GM12878 (cell line): ENCODE data around the gene MSMB. TPM values are rescaled to one million over a fixed set of nuclear protein-coding genes. Genes with fewer than 3 reads are reported as not detected.
"Not testable (repeated sequence)": the region's sequence is repeated elsewhere in the genome, so short reads cannot be mapped to it uniquely, and the experiment has no call there.

ENCODE experiments used
- ATAC-seq: fragments of 200-7000 bp; cut with Tn5 transposase; 3 replicates; pipeline ENCODE4 v1.9.1; 2020; ENCODE audit warnings: mild to moderate bottlenecking, moderate library complexity
- BruUV-seq: library from RNA; stranded (reverse); fragments of 400-500 nt; replicated peaks from 2 replicates; lab custom pipeline; 2021; lab: Mats Ljungman, UMichigan
- CTCF ChIA-PET: fragments of 300-600 bp; sonication (Branson Sonifier 250); formaldehyde crosslinking; extraction: SDS; loops from one replicate; lab custom pipeline; 2021; ENCODE audit warnings: inconsistent platforms; lab: Yijun Ruan, JAX
- POLR2A ChIA-PET: fragments of 350-600 bp; formaldehyde crosslinking; extraction: SDS; loops from one replicate; lab custom pipeline; 2021; ENCODE audit warnings: inconsistent platforms; lab: Charles Lee
- RAD21 ChIA-PET: fragments of 300-600 bp; sonication (Branson Sonifier 250); formaldehyde crosslinking; loops from one replicate; lab custom pipeline; 2023; ENCODE audit warnings: antibody characterized with exemption; ENCODE audit not compliant: unreplicated experiment; lab: Charles Lee
- SMC1A ChIA-PET: fragments of 300-600 bp; sonication (Branson Sonifier 250); formaldehyde crosslinking; loops from one replicate; lab custom pipeline; 2023; ENCODE audit not compliant: unreplicated experiment, uncharacterized antibody; lab: Charles Lee
- DNase-seq: peaks from one replicate; pipeline ENCODE4 v3.0.0-alpha.2; 2011; ENCODE audit warnings: low read depth, low spot score
- FAIRE-seq: peaks from 3 replicates; lab custom pipeline; 2011; peaks lifted over from hg19 to GRCh38; lab: Jason Lieb, UNC
- H2AFZ ChIP-seq: 2 replicates; pipeline ENCODE4 v1.6.0; 2011; ENCODE audit warnings: low read depth, low read length, control low read depth; ENCODE audit not compliant: control insufficient read depth
- H3K27ac ChIP-seq: 2 replicates; pipeline ENCODE4 v1.5.1; 2011; ENCODE audit warnings: control low read depth; ENCODE audit not compliant: control insufficient read depth, insufficient read depth
- H3K27me3 ChIP-seq, 2 experiments: replicated peaks in 1 of 2; 2 replicates each; pipeline versions ENCODE4 v1.6.0 to v1.6.1; 2011; ENCODE audit warnings: low read length in 1 of 2; ENCODE audit not compliant: control insufficient read depth in 2 of 2, insufficient read depth in 2 of 2
- H3K36me3 ChIP-seq, 2 experiments: 2 replicates each; pipeline ENCODE4 v1.5.1; 2011; ENCODE audit warnings: low read length in 1 of 2; ENCODE audit not compliant: control insufficient read depth in 2 of 2, insufficient read depth in 2 of 2
- H3K4me1 ChIP-seq: 2 replicates; pipeline ENCODE4 v1.6.1; 2011; ENCODE audit warnings: mild to moderate bottlenecking, low read length, moderate library complexity, mixed read lengths; ENCODE audit not compliant: control insufficient read depth, insufficient read depth
- H3K4me2 ChIP-seq: 2 replicates; pipeline ENCODE4 v1.6.0; 2011; ENCODE audit warnings: control low read depth; ENCODE audit not compliant: control insufficient read depth, insufficient read depth
- H3K4me3 ChIP-seq: fragments of 200-600 bp; sonication (generic); 2 replicates; pipeline ENCODE4 v1.5.1; 2016
- H3K79me2 ChIP-seq: 2 replicates; pipeline ENCODE4 v1.6.0; 2011; ENCODE audit warnings: low read length; ENCODE audit not compliant: control insufficient read depth, insufficient read depth
- H3K9ac ChIP-seq: 2 replicates; pipeline ENCODE4 v1.8.0; 2011; ENCODE audit warnings: low read length, control low read depth, mixed read lengths; ENCODE audit not compliant: control insufficient read depth, insufficient read depth
- H3K9me3 ChIP-seq: replicated peaks from 3 replicates; pipeline ENCODE4 v1.5.1; 2011; ENCODE audit warnings: mild to moderate bottlenecking, low read length; ENCODE audit not compliant: control insufficient read depth, insufficient read depth
- H4K20me1 ChIP-seq: 2 replicates; pipeline ENCODE4 v1.6.0; 2011; ENCODE audit not compliant: control insufficient read depth, insufficient read depth
- CTCF ChIP-seq, 3 experiments: IDR thresholded peaks in 2 of 3; conservative IDR thresholded peaks in 1 of 3; 2 replicates each; pipeline ENCODE4 v1.5.1; 2011; ENCODE audit warnings: low read depth in 3 of 3, low read length in 3 of 3, mild to moderate bottlenecking in 3 of 3, control low read depth in 2 of 3, moderate library complexity in 2 of 3, inconsistent platforms in 1 of 3, mixed read lengths in 1 of 3; ENCODE audit not compliant: control insufficient read depth in 2 of 3, insufficient read depth in 1 of 3; ENCODE audit errors: extremely low read depth in 1 of 3
- PKNOX1 ChIP-seq: fragments of 450-650 bp; IDR thresholded peaks from 2 replicates; pipeline ENCODE4 v1.6.1; 2016; ENCODE audit warnings: mild to moderate bottlenecking
- RAD21 ChIP-seq: IDR thresholded peaks from 2 replicates; pipeline ENCODE4 v1.6.1; 2011; ENCODE audit warnings: mild to moderate bottlenecking, low read depth, low read length, moderate library complexity; ENCODE audit not compliant: insufficient read depth
- RUNX3 ChIP-seq: IDR thresholded peaks from 2 replicates; pipeline ENCODE4 v1.6.1; 2012; ENCODE audit warnings: low read length, inconsistent platforms
- SMC3 ChIP-seq: IDR thresholded peaks from 2 replicates; pipeline ENCODE4 v1.6.1; 2011; ENCODE audit warnings: low read length, improper control_type of control experiment, borderline replicate concordance
- YY1 ChIP-seq: IDR thresholded peaks from 2 replicates; pipeline ENCODE4 v1.6.1; 2011; ENCODE audit warnings: low read depth, mild to moderate bottlenecking, low read length
- WGBS: methylation state at CpG from one replicate; pipeline ENCODE4 v1.1.6; 2016; ENCODE audit warnings: low lambda C conversion rate; ENCODE audit not compliant: insufficient replicate concordance, insufficient coverage; ENCODE audit errors: missing lambda C conversion rate; 5-methylcytosine and 5-hydroxymethylcytosine counted together
- in situ Hi-C: fragments of 300-500 bp; cut with MboI; formaldehyde crosslinking; loops from 9 replicates; pipeline ENCODE4 v1.14.3; 2018; ENCODE audit warnings: mixed read lengths
- intact Hi-C: fragments of 100-400 bp; cut with micrococcal nuclease; formaldehyde crosslinking; loops from one replicate; pipeline ENCODE4 v1.14.2; 2022; ENCODE audit not compliant: unreplicated experiment
- polyA plus RNA-seq, 11 experiments: library from polyadenylated mRNA; depleted of rRNA in 4 of 11; unstranded in 6 of 11; stranded (reverse) in 5 of 11; fragments of >200 nt; fragmentation: Nextera tagmentation in 4 of 11; fragmentation: Illumina TruSeq in 1 of 11; extraction: Ambion mirVana in 4 of 11; extraction: Trizol in 1 of 11; gene quantifications; 1 replicate in 1 of 11; 2 replicates in 10 of 11; pipeline versions ENCODE4 v1.2.1 to v1.2.3, GENCODE V29; 2011 to 2016; ENCODE audit warnings: inconsistent platforms in 2 of 11, missing spikeins in 2 of 11, low read depth in 1 of 11
- small RNA-seq: library from RNA; depleted of rRNA; stranded (forward); fragments of <200 nt; gene quantifications from one replicate; pipeline ENCODE3, GENCODE V24; 2014
- total RNA-seq, 4 experiments: library from RNA; depleted of rRNA in 3 of 4; stranded (reverse); fragments of >200 nt in 3 of 4; fragmentation: Illumina TruSeq in 1 of 4; extraction: Trizol in 1 of 4; gene quantifications; 2 replicates each; pipeline versions ENCODE4 v1.2.1 to v1.2.3, GENCODE V29; 2013 to 2021

MSMB gene
- total and polyA plus RNA-seq, 10 of the 15 experiments (the other 5 are each of a cell fraction or from before 2014, with no cell fraction given), result not detected

- H3K27ac ChIP-seq, SMC1A ChIA-PET, H3K4me1 ChIP-seq, in situ Hi-C loops, POLR2A ChIA-PET, BruUV-seq, H3K4me2 ChIP-seq, H3K9me3 ChIP-seq, H3K36me3 ChIP-seq, DNase-seq, H2AFZ ChIP-seq, FAIRE-seq, H3K27me3 ChIP-seq, H3K4me3 ChIP-seq, H4K20me1 ChIP-seq, H3K9ac ChIP-seq: not testable (repeated sequence)
- TF ChIP-seq RUNX3 (peak; percentile 23; the same call in 1 of the 2 replicates), SMC3 (peak; percentile 13; the same call in 1 of the 2 replicates), CTCF (IDR thresholded peaks at IDR 0.05 in 2 of 3, conservative IDR thresholded peaks at IDR 0.05 in 1 of 3; ENCODE audit: control insufficient read depth in 2 of 3, extremely low read depth in 1 of 3, insufficient read depth in 1 of 3, low read depth in 3 of 3, low read length in 3 of 3) (peak in 2 of 3 experiments; percentile 9 to 18; a peak in 3 of 6 replicates), PKNOX1 (peak; percentile 86), YY1 (0 out of 2 replicates have a peak, but pooled peaks have one; percentile 19), RAD21 (peak; percentile 28; the same call in 1 of the 2 replicates)
- ChIA-PET CTCF (interaction anchor here (0.6 to 0.9 kb wide), 2 partner anchors 37 to 45 kb away, joined by 3 to 4 read pairs; no protein-coding TSS in a partner anchor), RAD21 (interaction anchor here (1.3 kb wide), 1 partner anchor 46 kb away, joined by 3 read pairs; no protein-coding TSS in a partner anchor)
- H3K79me2 ChIP-seq, result peaks cover 12% of the 10 kb centered on the region
- intact Hi-C loops, result loop anchor here (1.0 kb wide), 1 partner anchor 45 kb away; no protein-coding TSS in a partner anchor
- peak; percentile 84 for ATAC-seq
- 89% methylated on average over 6 of the region's 6 CpGs for WGBS
Measured at GRCh38 chr10:45983538-45984186, 62.4 kb downstream of the MSMB start.

Small RNAs within 50 kb of the gene (small RNA-seq; reads per million reads assigned to genes)
- not detected for gene SNORA74C-1

Other genes with a start within 250 kb of the MSMB start
- gene AGAP4, start 198.8 kb downstream of the MSMB start, total RNA-seq (2014; rRNA removed), result 10.3 and 10.6 TPM in 2 replicates
- 5.7 and 7.8 TPM in 2 replicates for gene AGAP4, start 198.8 kb downstream of the MSMB start, total RNA-seq (2014; rRNA removed; fragmentation: Illumina TruSeq; extraction: Trizol)
- gene AGAP4, start 198.8 kb downstream of the MSMB start, total RNA-seq (2021), result 11.0 and 11.2 TPM in 2 replicates
- gene AGAP4, start 198.8 kb downstream of the MSMB start, polyA plus RNA-seq (2011; rRNA removed), result 16.2 and 18.4 TPM in 2 replicates
- 9.6 and 11.0 TPM in 2 replicates for gene AGAP4, start 198.8 kb downstream of the MSMB start, polyA plus RNA-seq (2014; fragmentation: Illumina TruSeq; extraction: Trizol)
- gene AGAP4, start 198.8 kb downstream of the MSMB start, polyA plus RNA-seq (2014; fragmentation: Nextera tagmentation; extraction: Ambion mirVana), result 1 to 10 TPM; 1.2 to 1.3 TPM
- gene AGAP4, start 198.8 kb downstream of the MSMB start, polyA plus RNA-seq (2014; rRNA removed), result 10.1 and 10.5 TPM in 2 replicates
- 1 to 10 TPM; 6.5 to 8.1 TPM for gene AGAP4, start 198.8 kb downstream of the MSMB start, polyA plus RNA-seq (2016; fragmentation: Nextera tagmentation; extraction: Ambion mirVana)
- 116 and 139 TPM in 2 replicates for gene TIMM23, start 73.8 kb downstream of the MSMB start, total RNA-seq (2014; rRNA removed)
- gene TIMM23, start 73.8 kb downstream of the MSMB start, total RNA-seq (2014; rRNA removed; fragmentation: Illumina TruSeq; extraction: Trizol), result 97.7 and 99.0 TPM in 2 replicates
- 85.5 and 90.0 TPM in 2 replicates for gene TIMM23, start 73.8 kb downstream of the MSMB start, total RNA-seq (2021)
- gene TIMM23, start 73.8 kb downstream of the MSMB start, polyA plus RNA-seq (2011; rRNA removed), result 152 and 170 TPM in 2 replicates
- 127 and 139 TPM in 2 replicates for gene TIMM23, start 73.8 kb downstream of the MSMB start, polyA plus RNA-seq (2014; fragmentation: Illumina TruSeq; extraction: Trizol)
- 100 to 1,000 TPM in 1 of 2 experiments, 10 to 100 TPM in 1; 99.3 to 110 TPM for gene TIMM23, start 73.8 kb downstream of the MSMB start, polyA plus RNA-seq (2014; fragmentation: Nextera tagmentation; extraction: Ambion mirVana)
- 117 and 124 TPM in 2 replicates for gene TIMM23, start 73.8 kb downstream of the MSMB start, polyA plus RNA-seq (2014; rRNA removed)
- 100 to 1,000 TPM; 227 to 228 TPM for gene TIMM23, start 73.8 kb downstream of the MSMB start, polyA plus RNA-seq (2016; fragmentation: Nextera tagmentation; extraction: Ambion mirVana)
- 102 and 123 TPM in 2 replicates for gene NCOA4, start 15.6 kb downstream of the MSMB start, total RNA-seq (2014; rRNA removed)
- gene NCOA4, start 15.6 kb downstream of the MSMB start, total RNA-seq (2014; rRNA removed; fragmentation: Illumina TruSeq; extraction: Trizol), result 117 and 119 TPM in 2 replicates
- 81.2 and 82.1 TPM in 2 replicates for gene NCOA4, start 15.6 kb downstream of the MSMB start, total RNA-seq (2021)
- 108 and 134 TPM in 2 replicates for gene NCOA4, start 15.6 kb downstream of the MSMB start, polyA plus RNA-seq (2011; rRNA removed)
- 103 and 125 TPM in 2 replicates for gene NCOA4, start 15.6 kb downstream of the MSMB start, polyA plus RNA-seq (2014; fragmentation: Illumina TruSeq; extraction: Trizol)
- 10 to 100 TPM; 57.5 to 62.6 TPM for gene NCOA4, start 15.6 kb downstream of the MSMB start, polyA plus RNA-seq (2014; fragmentation: Nextera tagmentation; extraction: Ambion mirVana)
- 50.3 and 58.5 TPM in 2 replicates for gene NCOA4, start 15.6 kb downstream of the MSMB start, polyA plus RNA-seq (2014; rRNA removed)
- gene NCOA4, start 15.6 kb downstream of the MSMB start, polyA plus RNA-seq (2016; fragmentation: Nextera tagmentation; extraction: Ambion mirVana), result 100 to 1,000 TPM in 1 of 2 experiments, 10 to 100 TPM in 1; 98.4 to 104 TPM
- not detected in 2 replicates for gene ANTXRL, start 240.7 kb upstream of the MSMB start, total RNA-seq (2014; rRNA removed)
- gene ANTXRL, start 240.7 kb upstream of the MSMB start, total RNA-seq (2014; rRNA removed; fragmentation: Illumina TruSeq; extraction: Trizol), result not detected in 2 replicates
- gene ANTXRL, start 240.7 kb upstream of the MSMB start, total RNA-seq (2021), result not detected in 2 replicates
- gene ANTXRL, start 240.7 kb upstream of the MSMB start, polyA plus RNA-seq (2011; rRNA removed), result not detected in 2 replicates
- not detected in 2 replicates for gene ANTXRL, start 240.7 kb upstream of the MSMB start, polyA plus RNA-seq (2014; fragmentation: Illumina TruSeq; extraction: Trizol)
- gene ANTXRL, start 240.7 kb upstream of the MSMB start, polyA plus RNA-seq (2014; fragmentation: Nextera tagmentation; extraction: Ambion mirVana), result not detected
- gene ANTXRL, start 240.7 kb upstream of the MSMB start, polyA plus RNA-seq (2014; rRNA removed), result not detected in 2 replicates
- not detected for gene ANTXRL, start 240.7 kb upstream of the MSMB start, polyA plus RNA-seq (2016; fragmentation: Nextera tagmentation; extraction: Ambion mirVana)